ENCODE results near the gene PDPN.

PDPN gene

DNA sequence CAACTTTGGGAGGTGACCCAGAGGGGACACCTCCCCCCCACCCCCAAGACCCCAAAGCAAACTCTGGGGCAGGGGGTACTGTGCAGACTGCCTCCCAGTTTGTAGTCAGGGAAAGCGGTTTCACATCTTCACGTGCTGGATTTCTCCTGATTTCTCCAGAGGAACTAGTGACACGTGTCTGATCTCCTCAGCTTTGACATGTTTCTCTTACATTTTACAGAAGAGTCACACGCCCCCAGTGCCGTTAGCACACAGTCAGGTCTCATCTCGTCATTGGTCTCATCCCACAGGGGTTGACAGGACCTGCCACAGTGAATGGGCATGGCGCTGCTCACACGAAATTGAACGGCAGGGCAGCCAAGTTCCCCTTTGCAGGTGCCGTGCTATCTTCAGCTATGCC, 11.8 kb downstream of the PDPN start:
- DNase-seq (ENCODE audit: insufficient read length, low spot score), result no peak

DNA sequence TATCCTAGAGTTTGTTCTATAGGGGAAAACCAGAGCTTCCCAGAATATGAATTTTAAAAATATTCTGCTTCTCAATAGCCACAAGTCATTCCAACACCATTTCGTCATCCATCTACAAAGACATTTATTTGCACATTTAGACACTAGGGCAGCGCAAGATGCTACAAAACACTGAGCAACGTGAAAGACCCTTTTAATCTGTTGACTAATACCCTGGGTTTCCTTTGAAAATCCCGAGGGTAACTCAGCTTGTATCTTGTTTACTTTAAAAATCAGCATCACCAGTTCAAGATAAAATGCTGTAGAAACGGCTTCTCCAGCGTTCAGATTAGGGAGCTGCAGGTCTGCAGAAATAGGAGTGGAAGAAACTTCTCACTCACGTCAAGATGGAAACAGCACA, 13.5 kb downstream of the PDPN start:
- DNase-seq (ENCODE audit: insufficient read length, low spot score) (no peak), FAIRE-seq (no peak)
- TF ChIP-seq, protein P1, sequence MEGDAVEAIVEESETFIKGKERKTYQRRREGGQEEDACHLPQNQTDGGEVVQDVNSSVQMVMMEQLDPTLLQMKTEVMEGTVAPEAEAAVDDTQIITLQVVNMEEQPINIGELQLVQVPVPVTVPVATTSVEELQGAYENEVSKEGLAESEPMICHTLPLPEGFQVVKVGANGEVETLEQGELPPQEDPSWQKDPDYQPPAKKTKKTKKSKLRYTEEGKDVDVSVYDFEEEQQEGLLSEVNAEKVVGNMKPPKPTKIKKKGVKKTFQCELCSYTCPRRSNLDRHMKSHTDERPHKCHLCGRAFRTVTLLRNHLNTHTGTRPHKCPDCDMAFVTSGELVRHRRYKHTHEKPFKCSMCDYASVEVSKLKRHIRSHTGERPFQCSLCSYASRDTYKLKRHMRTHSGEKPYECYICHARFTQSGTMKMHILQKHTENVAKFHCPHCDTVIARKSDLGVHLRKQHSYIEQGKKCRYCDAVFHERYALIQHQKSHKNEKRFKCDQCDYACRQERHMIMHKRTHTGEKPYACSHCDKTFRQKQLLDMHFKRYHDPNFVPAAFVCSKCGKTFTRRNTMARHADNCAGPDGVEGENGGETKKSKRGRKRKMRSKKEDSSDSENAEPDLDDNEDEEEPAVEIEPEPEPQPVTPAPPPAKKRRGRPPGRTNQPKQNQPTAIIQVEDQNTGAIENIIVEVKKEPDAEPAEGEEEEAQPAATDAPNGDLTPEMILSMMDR (IDR thresholded peaks at IDR 0.05; ENCODE audit: insufficient read depth, missing control alignments), result no peak

More for the DNA sequence above, 11.8 kb downstream of the PDPN start:
- FAIRE-seq, result no peak
- TF ChIP-seq, protein P1 (IDR thresholded peaks at IDR 0.05; ENCODE audit: insufficient read depth, missing control alignments), result no peak

- no peak for FAIRE-seq
- TF ChIP-seq, protein P1 (IDR thresholded peaks at IDR 0.05; ENCODE audit: insufficient read depth, missing control alignments), result no peak
Measured at GRCh38 chr1:13600762-13601453, 17.3 kb downstream of the PDPN start.

GRCh38 chr1:13604176-13604575, 20.5 kb downstream of the PDPN start:
- FAIRE-seq, result no peak
- TF ChIP-seq, protein P1 (IDR thresholded peaks at IDR 0.05; ENCODE audit: insufficient read depth, missing control alignments), result no peak
- DNase-seq (ENCODE audit: insufficient read length, low spot score), result no peak

More at GRCh38 chr1:13600762-13601453, 17.3 kb downstream of the PDPN start:
- no peak for DNase-seq (ENCODE audit: insufficient read length, low spot score)

GRCh38 chr1:13604721-13605120, 21.1 kb downstream of the PDPN start:
- FAIRE-seq (no peak), DNase-seq (ENCODE audit: insufficient read length, low spot score) (no peak)
- TF ChIP-seq, protein P1 (IDR thresholded peaks at IDR 0.05; ENCODE audit: insufficient read depth, missing control alignments), result no peak

DNA sequence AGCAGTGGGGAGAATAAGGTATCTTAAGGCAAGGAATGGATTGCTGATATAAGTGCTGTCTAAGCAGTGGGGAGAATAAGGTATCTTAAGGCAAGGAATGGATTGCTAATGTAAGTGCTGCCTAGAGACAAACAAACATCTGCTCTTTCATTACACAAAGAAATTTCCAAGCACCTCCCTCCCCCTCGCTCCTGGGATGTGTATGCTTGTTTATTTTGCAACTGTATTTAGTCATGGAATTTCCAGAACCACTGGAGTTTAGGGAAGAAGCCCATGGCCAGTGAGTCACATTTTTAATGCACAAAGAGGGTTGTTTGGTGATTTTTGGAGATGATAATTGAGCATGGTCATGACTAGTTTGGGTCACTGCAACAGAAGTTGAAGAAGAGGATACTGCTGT, 21.5 kb downstream of the PDPN start:
- no peak for FAIRE-seq
- TF ChIP-seq, protein P1 (IDR thresholded peaks at IDR 0.05; ENCODE audit: insufficient read depth, missing control alignments), result no peak
- DNase-seq (ENCODE audit: insufficient read length, low spot score), result no peak

DNA sequence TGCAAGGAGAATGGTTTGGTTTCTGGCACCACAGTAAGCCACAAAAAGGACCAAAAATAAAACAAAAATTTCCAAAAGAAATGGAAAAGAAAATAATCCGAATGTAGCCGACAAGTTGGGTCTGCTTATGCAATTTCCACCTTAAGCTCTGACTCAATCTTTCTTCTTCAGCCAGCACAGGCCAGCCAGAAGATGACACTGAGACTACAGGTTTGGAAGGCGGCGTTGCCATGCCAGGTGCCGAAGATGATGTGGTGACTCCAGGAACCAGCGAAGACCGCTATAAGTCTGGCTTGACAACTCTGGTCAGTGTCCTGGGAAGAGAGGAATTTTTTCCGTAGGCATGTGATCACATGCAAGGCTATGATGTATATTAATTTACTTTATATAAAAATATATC, 23.4 kb downstream of the PDPN start:
- FAIRE-seq (no peak), DNase-seq (ENCODE audit: insufficient read length, low spot score) (no peak)
- TF ChIP-seq, protein P1 (IDR thresholded peaks at IDR 0.05; ENCODE audit: insufficient read depth, missing control alignments), result no peak

Data from D721Med (cell line).